Cardiac muscle cell (in vitro differentiated cells and primary cell): Measurements from ENCODE around the gene HDAC4. TPM values are rescaled to one million over a fixed set of nuclear protein-coding genes. Genes with fewer than 3 reads are reported as not detected.

Experiments
- DNase-seq, 2 donors: peaks; one replicate each; pipeline versions ENCODE4 v3.0.0 to v3.0.0-alpha.2; 2010 to 2017; ENCODE audit warnings: low read depth in 1 of 2, low spot score in 1 of 2
- H3K27ac ChIP-seq: fragments of 200-600 bp; sonication (generic); 2 replicates; pipeline ENCODE4 v1.5.1; 2016
- H3K27me3 ChIP-seq: fragments of 200-600 bp; sonication (generic); 2 replicates; pipeline ENCODE4 v1.6.0; 2016; ENCODE audit warnings: control low read depth
- H3K36me3 ChIP-seq: fragments of 200-600 bp; sonication (generic); 2 replicates; pipeline ENCODE4 v1.5.1; 2016; ENCODE audit warnings: control low read depth
- H3K4me1 ChIP-seq: fragments of 200-600 bp; sonication (generic); 2 replicates; pipeline ENCODE4 v1.8.1; 2017; ENCODE audit warnings: low read depth, mild to moderate bottlenecking, mixed run types
- H3K4me3 ChIP-seq: fragments of 200-600 bp; sonication (generic); 2 replicates; pipeline ENCODE4 v1.5.1; 2016; ENCODE audit warnings: mild to moderate bottlenecking
- H3K9me3 ChIP-seq: fragments of 200-600 bp; sonication (generic); 2 replicates; pipeline ENCODE4 v1.5.1; 2017; ENCODE audit warnings: low read depth, mild to moderate bottlenecking, control low read depth
- CTCF ChIP-seq: IDR thresholded peaks from 2 replicates; pipeline ENCODE4 v1.5.1; 2012; ENCODE audit warnings: low read depth, mild to moderate bottlenecking, low read length
- polyA plus RNA-seq: library from polyadenylated mRNA; unstranded; fragments of >200 nt; fragmentation: Nextera tagmentation; extraction: Ambion mirVana; gene quantifications from 2 replicates; pipeline ENCODE4 v1.2.1, GENCODE V29; 2016
- total RNA-seq: library from RNA; depleted of rRNA; stranded (reverse); fragments of >200 nt; gene quantifications from 2 replicates; pipeline ENCODE4 v1.2.3, GENCODE V29; 2016

Gene HDAC4
- total and polyA plus RNA-seq, 2 experiments from 2014 or later, result 7.0 to 41.6 TPM

- Histone ChIP-seq H3K9me3 (no peaks in the 10 kb centered on the region), H3K4me3 (no peak overlapping the region), H3K27me3 (no peaks in the 10 kb centered on the region), H3K36me3 (no peaks in the 10 kb centered on the region), H3K27ac (no peak overlapping the region), H3K4me1 (no peaks in the 10 kb centered on the region)
- TF ChIP-seq CTCF, result no peak
- DNase-seq, result no peak
These were observed 194.0 kb downstream of the HDAC4 start for GRCh38 chr2:239206851-239207250.

DNA sequence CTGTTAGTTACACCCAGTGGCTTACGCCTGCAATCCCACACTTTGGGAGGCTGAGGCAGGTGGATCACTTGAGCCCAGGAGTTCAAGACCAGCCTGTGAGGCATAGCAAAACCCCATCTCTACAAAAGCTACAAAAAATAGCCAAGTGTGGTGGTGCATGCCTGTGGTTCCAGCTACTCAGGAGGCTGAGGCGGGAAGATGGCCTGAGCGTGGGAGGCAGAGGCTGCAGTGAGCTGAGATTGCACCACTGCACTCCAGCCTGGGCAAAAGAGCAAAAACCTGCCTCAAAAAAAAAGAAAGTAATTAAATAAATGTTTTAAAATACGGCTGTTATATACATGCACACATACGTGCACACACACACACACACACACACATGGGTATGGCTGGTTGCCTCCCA lies 194.8 kb downstream of the HDAC4 start:
- Histone ChIP-seq H3K27ac (no peak overlapping the region), H3K9me3 (no peaks in the 10 kb centered on the region), H3K4me3 (no peak overlapping the region), H3K4me1 (peaks cover 6% of the 10 kb centered on the region), H3K36me3 (no peaks in the 10 kb centered on the region), H3K27me3 (no peaks in the 10 kb centered on the region)
- no peak for TF ChIP-seq CTCF
- DNase-seq, result no peak

GRCh38 chr2:239204876-239205468 lies 195.8 kb downstream of the HDAC4 start:
- no peaks in the 10 kb centered on the region for H3K9me3 ChIP-seq
- no peaks in the 10 kb centered on the region for H3K27me3 ChIP-seq
- no peak overlapping the region for H3K4me3 ChIP-seq
- H3K27ac ChIP-seq, result no peak overlapping the region
- no peaks in the 10 kb centered on the region for H3K36me3 ChIP-seq
- DNase-seq, result no peak
- peaks cover 8% of the 10 kb centered on the region for H3K4me1 ChIP-seq
- no peak for TF ChIP-seq CTCF

DNA sequence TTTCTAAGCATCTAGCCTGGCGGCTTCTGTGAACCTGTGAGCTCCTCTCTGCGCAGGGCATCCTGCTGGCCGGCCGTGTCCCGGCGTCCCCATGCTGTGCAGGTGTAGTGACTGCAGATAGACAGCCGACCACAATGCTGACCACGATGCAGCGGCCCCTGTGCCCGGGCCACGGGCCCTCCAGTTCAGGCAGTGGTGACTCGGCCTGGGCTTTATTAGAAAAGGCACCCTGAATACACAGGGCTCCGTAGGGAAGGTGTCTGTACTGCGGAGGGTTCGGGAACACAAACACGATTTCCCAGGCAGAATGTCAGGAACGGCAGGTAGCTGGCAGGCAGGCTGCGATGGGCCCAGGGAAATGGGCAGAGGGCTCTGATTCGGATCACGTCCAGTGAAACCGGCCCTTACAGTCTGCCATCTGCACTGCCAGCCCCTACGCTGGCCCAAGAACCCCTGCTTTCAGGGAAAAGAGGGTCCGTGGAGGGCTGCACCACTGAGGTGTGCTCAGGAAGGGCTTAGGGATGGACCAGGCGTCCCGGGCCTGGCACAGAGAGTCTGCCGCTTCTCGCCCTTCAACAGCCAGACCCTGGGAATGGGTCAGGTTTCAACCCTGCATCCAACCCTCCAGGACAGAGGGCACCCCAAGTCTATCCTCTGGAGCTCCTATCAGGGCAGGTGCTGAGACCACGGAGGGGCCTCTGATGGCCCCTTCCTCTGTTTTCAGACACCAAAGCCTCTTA lies 196.5 kb downstream of the HDAC4 start:
- Histone ChIP-seq H3K9me3 (no peaks in the 10 kb centered on the region), H3K27ac (no peak overlapping the region)
- DNase-seq, result no peak

DNA sequence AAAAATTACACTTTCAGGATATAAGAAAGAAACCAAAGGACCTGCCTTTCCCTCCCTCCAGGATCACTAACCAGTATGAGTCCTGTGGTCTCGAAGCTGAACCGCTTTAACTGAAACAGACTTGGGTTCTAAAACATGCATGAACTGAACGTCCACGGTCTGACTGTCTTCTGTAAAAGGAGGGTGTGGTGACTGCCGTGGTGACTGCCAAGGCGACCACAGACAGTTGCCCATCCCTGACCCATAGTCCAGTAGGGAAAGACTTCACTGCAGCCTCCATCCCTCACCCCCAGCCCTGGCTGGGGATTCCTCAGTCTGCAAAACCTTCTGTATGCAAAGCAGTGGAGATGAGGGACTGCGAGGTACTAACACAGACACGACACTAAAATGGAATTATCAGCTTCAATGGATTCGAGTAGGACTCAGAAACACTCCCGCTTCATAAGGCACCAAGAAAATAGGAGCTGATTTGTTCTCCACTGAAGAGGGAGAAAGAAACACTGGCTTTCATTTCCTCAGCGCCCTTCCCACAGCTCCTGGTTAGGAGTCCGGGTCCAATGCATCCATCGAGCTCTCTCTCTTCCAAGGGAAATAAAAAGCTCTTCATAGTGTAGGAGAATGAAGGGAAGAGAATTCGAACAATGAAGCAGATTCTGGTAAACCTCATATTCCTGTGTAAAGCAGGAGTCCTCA lies 197.2 kb downstream of the HDAC4 start:
- peaks cover 8% of the 10 kb centered on the region for H3K4me1 ChIP-seq
- H3K9me3 ChIP-seq, result no peaks in the 10 kb centered on the region
- TF ChIP-seq CTCF, result no peak
- H3K27ac ChIP-seq, result no peak overlapping the region
- no peak for DNase-seq
- H3K36me3 ChIP-seq, result no peaks in the 10 kb centered on the region
- H3K27me3 ChIP-seq, result no peaks in the 10 kb centered on the region
- no peak overlapping the region for H3K4me3 ChIP-seq

More for the DNA sequence above, 196.5 kb downstream of the HDAC4 start:
- Histone ChIP-seq H3K27me3 (no peaks in the 10 kb centered on the region), H3K4me3 (no peak overlapping the region), H3K36me3 (no peaks in the 10 kb centered on the region), H3K4me1 (peaks cover 8% of the 10 kb centered on the region)
- no peak for TF ChIP-seq CTCF
